Pancreas (tissue), 10 donors: Measurements from ENCODE around the gene NOP10. TPM values are rescaled to one million over a fixed set of nuclear protein-coding genes. Genes with fewer than 3 reads are reported as not detected.

Source experiments
- ATAC-seq, 4 donors: fragments of 200-7000 bp; cut with Tn5 transposase; one replicate each; pipeline versions ENCODE4 v1.8.0 to v1.9.1; 2020; ENCODE audit warnings: mild to moderate bottlenecking in 4 of 4, moderate library complexity in 4 of 4
- DNase-seq, 6 donors: peaks; one replicate each; pipeline ENCODE4 v3.0.0-alpha.2; 2020
- FAIRE-seq: peaks from 2 replicates; lab custom pipeline; 2012; peaks lifted over from hg19 to GRCh38; lab: Jason Lieb, UNC
- H3K27ac ChIP-seq, 4 donors: fragments of 200-600 bp; sonication (generic); 1 replicate in 3 of 4; 2 replicates in 1 of 4; pipeline versions ENCODE4 v1.5.0 to v1.8.0; 2020
- H3K27me3 ChIP-seq, 4 donors: fragments of 200-600 bp; one replicate each; pipeline ENCODE4 v1.8.0; 2021
- H3K36me3 ChIP-seq, 3 donors: fragments of 200-600 bp; sonication (generic) in 1 of 3; one replicate each; pipeline versions ENCODE4 v1.5.0 to v1.8.0; 2020 to 2021
- H3K4me1 ChIP-seq, 3 donors: fragments of 200-600 bp; one replicate each; pipeline ENCODE4 v1.8.0; 2021
- H3K4me3 ChIP-seq, 4 donors: fragments of 200-600 bp; sonication (generic) in 2 of 4; one replicate each; pipeline versions ENCODE4 v1.5.0 to v1.8.0; 2020 to 2021
- H3K9me3 ChIP-seq, 4 donors: fragments of 200-600 bp; one replicate each; pipeline ENCODE4 v1.8.0; 2021
- WGBS, 2 donors: extraction: QIAGEN DNeasy Blood & Tissue Kit; methylation state at CpG; one replicate each; pipeline ENCODE4 v1.1.7; 2013; 5-methylcytosine and 5-hydroxymethylcytosine counted together
- intact Hi-C, 3 donors: fragments of 100-400 bp; cut with DNase I; formaldehyde crosslinking; loops; one replicate each; pipeline versions ENCODE4 v1.11.1 to v1.14.2; 2022
- polyA plus RNA-seq, 2 donors: library from polyadenylated mRNA; stranded (reverse); fragments of 200-250 nt; gene quantifications; one replicate each; pipeline ENCODE4 v1.2.3, GENCODE V29; 2013
- total RNA-seq, 6 donors: library from RNA; stranded (reverse); fragmentation: NEBNext Ultra II Directional in 4 of 6; extraction: Animal tissue kit (Norgen Biotek cat#: 25700) in 4 of 6; gene quantifications; one replicate each; pipeline versions ENCODE4 v1.2.1 to v1.2.4, GENCODE V29; 2021 to 2023
- TF ChIP-seq, protein P1 (sequence below), 4 donors: fragments of 200-600 bp; sonication (generic) in 3 of 4; IDR thresholded peaks; one replicate each; pipeline versions ENCODE4 v1.5.0 to v1.8.0; 2021; ENCODE audit warnings: antibody characterized with exemption in 4 of 4
- donor health status: healthy with polysubstance abuse.
- donor health status: DM: no; HTN: no; CAD: no; lungs with moderate emphysema.
- donor health status: DM: no; HTN: no; CAD: no.
- donor health status: control.
- donor health status: control.
- donor health status: Bipolar disorder and iron deficiency.
- donor health status: DM: yes; HTN: yes; CAD: no.
- donor health status: DM: no; HTN: no; CAD: no.
- donor health status: DM: no; HTN: no; CAD: no.
- donor health status: DM: yes; HTN: yes; CAD: no.

NOP10 gene
- total and polyA plus RNA-seq, 8 donors = 23.9 to 87.9 (median 41.6) TPM

DNA sequence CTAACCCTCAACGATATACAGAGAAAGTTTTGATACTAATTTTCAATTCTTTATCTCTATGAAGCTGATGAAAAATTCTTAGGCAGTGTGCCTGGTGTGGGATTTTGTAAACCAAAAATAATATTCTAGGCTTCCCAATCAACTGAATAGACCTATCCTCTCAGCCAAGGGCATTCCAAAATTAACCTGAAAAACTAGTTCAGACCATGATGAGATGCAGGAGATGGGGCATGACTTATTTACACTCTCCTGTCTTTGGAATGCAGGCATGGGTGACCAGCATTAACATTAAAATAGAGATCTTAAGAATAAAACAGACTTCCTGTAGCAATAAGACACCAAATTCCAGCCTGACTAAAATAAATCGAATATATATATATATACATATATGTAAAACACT is 31.9 kb upstream of the NOP10 start:
- intact Hi-C loops = no loop called here
- FAIRE-seq (no peak), ATAC-seq (no peak), DNase-seq (no peak)
- Histone ChIP-seq H3K4me3 (no peak overlapping the region), H3K27me3 (no peaks in the 10 kb centered on the region), H3K4me1 (no peaks in the 10 kb centered on the region), H3K27ac (no peak overlapping the region), H3K36me3 (no peaks in the 10 kb centered on the region), H3K9me3 (no peaks in the 10 kb centered on the region)
- WGBS, 2 donors = 48 to 53% methylated on average over 2 of the region's 2 CpGs
- TF ChIP-seq, protein P1, sequence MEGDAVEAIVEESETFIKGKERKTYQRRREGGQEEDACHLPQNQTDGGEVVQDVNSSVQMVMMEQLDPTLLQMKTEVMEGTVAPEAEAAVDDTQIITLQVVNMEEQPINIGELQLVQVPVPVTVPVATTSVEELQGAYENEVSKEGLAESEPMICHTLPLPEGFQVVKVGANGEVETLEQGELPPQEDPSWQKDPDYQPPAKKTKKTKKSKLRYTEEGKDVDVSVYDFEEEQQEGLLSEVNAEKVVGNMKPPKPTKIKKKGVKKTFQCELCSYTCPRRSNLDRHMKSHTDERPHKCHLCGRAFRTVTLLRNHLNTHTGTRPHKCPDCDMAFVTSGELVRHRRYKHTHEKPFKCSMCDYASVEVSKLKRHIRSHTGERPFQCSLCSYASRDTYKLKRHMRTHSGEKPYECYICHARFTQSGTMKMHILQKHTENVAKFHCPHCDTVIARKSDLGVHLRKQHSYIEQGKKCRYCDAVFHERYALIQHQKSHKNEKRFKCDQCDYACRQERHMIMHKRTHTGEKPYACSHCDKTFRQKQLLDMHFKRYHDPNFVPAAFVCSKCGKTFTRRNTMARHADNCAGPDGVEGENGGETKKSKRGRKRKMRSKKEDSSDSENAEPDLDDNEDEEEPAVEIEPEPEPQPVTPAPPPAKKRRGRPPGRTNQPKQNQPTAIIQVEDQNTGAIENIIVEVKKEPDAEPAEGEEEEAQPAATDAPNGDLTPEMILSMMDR (IDR thresholded peaks at IDR 0.05) = no peak

DNA sequence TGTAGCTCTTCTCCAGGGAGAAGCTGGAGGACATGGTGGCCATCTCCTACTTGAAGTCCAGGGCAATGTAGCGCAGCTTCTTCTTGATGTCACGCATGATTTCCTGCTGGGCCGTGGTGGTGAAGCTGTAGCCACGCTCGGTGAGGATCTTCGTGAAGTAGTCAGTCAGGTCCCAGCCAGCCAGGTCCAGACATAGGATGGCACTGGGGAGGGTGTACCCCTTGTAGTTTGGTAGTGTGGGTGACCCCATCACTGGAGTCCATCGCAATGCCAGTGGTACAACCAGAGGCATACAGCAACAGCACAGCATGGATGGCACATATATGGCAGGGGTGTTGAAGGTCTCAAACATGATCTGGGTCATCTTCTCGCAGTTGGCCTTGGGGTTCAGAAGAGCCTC is 31.0 kb upstream of the NOP10 start:
- 85 to 95% methylated on average over 8 of the region's 8 CpGs for WGBS, 2 donors
- intact Hi-C loops = no loop called here
- FAIRE-seq (no peak), DNase-seq (no peak), ATAC-seq (no peak)
- H3K4me3 ChIP-seq = no peak overlapping the region
- H3K9me3 ChIP-seq = no peaks in the 10 kb centered on the region
- H3K27ac ChIP-seq = no peak overlapping the region
- TF ChIP-seq, protein P1 (IDR thresholded peaks at IDR 0.05) = no peak
- H3K27me3 ChIP-seq = no peaks in the 10 kb centered on the region
- no peaks in the 10 kb centered on the region for H3K36me3 ChIP-seq
- no peaks in the 10 kb centered on the region for H3K4me1 ChIP-seq

DNA sequence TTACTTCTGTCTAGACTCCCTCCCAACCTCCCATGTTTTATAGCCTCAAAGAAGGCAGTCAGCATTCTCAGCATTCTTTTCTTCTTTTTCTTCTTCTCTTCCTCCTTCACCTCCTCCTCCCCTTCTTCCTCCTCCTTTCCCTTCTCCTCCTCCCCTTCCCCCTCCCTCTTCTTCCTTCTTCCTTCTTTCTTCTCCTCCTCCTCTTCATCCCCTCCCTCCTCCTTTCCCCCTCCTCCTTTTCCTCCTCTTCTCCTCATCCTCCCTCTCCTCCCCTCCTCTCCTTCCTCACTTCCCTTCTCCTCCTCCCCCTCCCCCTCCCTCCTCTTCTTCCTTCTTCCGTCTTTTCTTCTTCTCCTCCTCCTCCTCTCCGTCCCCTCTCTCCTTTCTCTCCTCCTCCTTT is 27.7 kb upstream of the NOP10 start:
- intact Hi-C loops = no loop called here
- H3K9me3 ChIP-seq = no peaks in the 10 kb centered on the region
- no peak overlapping the region for H3K27ac ChIP-seq
- TF ChIP-seq, protein P1 (IDR thresholded peaks at IDR 0.05) = no peak
- H3K27me3 ChIP-seq = no peaks in the 10 kb centered on the region
- ATAC-seq = no peak
- no peaks in the 10 kb centered on the region for H3K36me3 ChIP-seq
- DNase-seq = no peak
- no peak overlapping the region for H3K4me3 ChIP-seq
- peaks cover 0 to 9% (median 0%) of the 10 kb centered on the region in 3 donors for H3K4me1 ChIP-seq
- FAIRE-seq = no peak
- 53 to 55% methylated on average over 2 of the region's 2 CpGs for WGBS, 2 donors

DNA sequence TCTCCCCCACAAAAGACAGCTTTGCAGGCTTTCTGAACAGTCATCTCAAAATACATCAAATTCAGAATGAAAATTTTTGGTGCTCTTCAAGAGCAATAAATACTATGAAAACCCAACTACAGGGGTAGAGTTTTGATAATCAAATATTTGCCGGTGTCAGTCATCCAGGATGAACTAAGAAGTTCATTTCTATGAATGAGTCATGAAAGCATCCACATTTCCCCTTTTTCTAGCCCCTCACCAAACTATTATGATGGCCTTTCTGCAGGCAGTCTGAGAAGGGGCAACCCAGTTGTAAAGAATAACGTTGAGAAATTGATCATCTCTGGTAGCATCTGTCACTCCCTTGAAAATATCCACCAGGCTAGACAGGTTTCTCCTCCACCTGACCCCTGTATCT is 27.2 kb upstream of the NOP10 start:
- ATAC-seq (no peak), DNase-seq (no peak), FAIRE-seq (no peak)
- Histone ChIP-seq H3K27me3 (no peaks in the 10 kb centered on the region), H3K27ac (no peak overlapping the region), H3K36me3 (no peaks in the 10 kb centered on the region), H3K4me3 (no peak overlapping the region), H3K9me3 (no peaks in the 10 kb centered on the region), H3K4me1 (peaks cover 0 to 9% (median 0%) of the 10 kb centered on the region in 3 donors)
- WGBS, 2 donors = 63 to 66% methylated on average over 2 of the region's 2 CpGs
- TF ChIP-seq, protein P1 (IDR thresholded peaks at IDR 0.05) = no peak
- intact Hi-C loops = no loop called here
